NCI-H345 (cell line): ENCODE measurements around the gene VARS1.
"Not testable (repeated sequence)": the region's sequence is repeated elsewhere in the genome, so short reads cannot be mapped to it uniquely, and the experiment has no call there.

Source experiments
- DNase-seq: peaks from one replicate; lab custom pipeline; 2025; lab: John Stamatoyannopoulos, UW

Gene VARS1

DNA sequence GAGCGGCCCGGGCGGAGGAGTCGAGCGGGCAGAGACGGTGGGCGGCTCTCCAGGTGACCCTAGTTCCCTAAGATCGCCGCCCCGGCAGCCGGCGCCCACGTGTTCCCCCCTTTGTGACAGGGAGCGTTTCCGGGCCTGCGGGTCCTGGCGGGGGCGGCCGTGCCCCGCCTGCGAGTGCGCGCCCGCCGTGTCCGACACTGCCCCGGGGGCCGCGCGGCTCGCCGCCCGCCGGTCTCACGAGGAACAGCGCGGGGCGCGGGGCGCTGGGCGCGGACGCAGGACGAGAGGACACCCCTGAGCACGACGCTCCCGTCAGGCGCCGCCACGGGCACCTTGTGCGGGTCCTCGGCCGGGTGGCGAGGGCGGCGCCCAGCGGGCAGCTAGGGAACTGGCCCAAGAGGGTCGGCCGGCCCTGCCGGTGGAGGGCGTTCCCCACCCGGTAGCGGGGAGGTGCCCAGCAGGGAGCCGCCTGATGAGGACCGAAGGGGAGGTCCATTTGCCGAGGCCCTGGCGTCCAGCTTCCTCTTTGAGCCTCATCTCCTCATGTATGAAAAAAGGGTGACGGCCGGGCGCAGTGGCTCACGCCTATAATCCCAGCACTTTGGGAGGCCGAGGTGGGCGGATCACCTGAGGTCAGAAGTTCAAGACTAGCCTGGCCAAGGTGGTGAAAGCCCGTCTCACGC lies at the start of gene VARS1:
TSS of gene VARS1 (minus strand) at position 137 of the 683 bp plus-strand sequence. CDS start 535 bp downstream, outside the sequence.
- DNase-seq: peak; percentile 88

DNA sequence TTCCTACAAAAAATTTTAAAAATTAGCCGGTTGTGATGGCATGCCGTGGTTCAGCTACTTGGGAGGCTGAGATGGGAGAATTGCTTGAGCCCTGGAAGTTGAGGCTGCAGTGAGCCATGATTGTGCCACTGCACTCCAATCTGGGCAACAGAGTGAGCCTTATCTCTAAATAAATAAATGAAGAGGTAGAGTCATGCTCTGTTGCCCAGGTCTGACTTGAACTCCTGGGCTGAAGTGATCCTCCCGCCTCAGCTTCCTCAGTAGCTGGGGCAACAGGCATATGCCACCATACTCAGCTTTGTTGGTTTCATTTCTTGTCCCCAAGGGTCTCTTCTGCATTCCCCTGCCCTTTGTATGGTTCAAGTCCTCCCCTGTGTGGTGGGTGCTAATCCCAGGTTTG lies 49.0 kb upstream of the VARS1 start:
- no peak for DNase-seq

DNA sequence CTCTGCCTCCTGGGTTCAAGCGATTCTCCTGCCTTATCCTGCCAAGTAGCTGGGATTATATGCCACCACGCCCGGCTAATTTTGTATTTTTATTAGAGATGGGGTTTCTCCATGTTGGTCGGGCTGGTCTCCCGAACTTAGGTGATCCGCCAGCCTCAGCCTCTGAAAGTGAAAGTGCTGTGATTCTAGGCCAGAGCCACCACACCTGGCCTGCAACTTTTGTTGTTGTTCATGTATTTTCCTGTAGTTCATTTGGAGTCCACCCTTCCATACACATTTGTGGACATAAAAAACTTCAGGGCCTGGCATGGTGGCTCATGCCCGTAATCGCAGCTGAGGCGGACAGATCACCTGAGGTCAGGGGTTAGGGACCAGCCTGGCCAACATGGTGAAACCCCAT lies 46.5 kb upstream of the VARS1 start:
- no peak for DNase-seq

DNA sequence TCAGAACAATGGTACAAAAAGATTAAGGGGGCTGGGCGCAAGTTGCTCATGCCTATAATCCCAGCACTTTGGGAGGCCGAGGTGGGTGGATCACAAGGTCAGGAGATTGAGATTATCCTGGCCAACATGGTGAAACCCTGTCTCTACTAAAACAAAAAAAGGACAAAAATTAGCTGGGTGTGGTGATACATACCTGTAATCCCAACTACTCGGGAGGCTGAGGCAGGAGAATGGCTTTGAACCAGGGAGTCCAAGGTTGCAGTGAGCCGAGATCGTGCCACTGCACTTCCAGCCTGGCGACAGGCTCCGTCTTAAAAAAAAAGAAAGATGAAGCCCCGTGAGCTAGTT lies 44.2 kb upstream of the VARS1 start:
- DNase-seq: not testable (repeated sequence)

DNA sequence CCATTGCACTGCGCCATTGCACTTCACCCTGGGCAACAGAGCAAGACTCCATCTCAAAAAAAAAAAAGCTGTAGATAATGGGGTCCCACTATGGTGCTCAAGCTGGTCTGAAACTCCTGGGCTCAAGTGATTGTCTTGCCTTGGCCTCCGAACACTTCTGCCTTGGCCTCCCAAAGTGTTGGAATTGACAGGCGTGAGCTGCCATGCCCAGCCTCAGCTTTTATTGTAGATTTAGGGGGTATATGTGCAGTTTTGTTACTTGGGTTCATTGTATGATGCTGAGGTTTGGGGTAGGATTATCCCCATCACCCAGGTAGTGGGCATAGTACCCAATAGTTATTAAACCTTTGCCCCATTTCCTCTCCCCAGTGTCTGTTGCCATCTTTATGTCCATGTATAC lies 43.4 kb upstream of the VARS1 start:
- no peak for DNase-seq

DNA sequence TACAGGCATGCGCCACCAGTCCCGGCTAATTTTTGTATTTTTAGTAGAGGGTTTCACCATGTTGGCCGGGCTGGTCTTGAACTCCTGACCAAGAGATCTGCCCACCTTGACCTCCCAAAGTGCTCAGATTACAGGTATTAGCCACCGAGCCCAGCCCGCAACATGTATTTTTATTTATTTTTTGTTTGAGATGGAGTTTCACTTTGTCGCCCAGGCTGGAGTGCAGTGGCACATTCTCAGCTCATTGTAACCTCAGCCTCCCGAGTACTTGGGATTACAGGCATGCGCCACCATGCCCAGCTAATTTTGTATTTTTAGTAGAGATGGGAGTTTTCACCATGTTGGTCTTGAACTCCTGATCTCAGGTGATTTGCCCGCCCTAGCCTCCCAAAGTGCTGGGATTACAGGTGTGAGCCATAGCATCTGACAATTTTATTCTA lies 42.6 kb upstream of the VARS1 start:
- not testable (repeated sequence) for DNase-seq

DNA sequence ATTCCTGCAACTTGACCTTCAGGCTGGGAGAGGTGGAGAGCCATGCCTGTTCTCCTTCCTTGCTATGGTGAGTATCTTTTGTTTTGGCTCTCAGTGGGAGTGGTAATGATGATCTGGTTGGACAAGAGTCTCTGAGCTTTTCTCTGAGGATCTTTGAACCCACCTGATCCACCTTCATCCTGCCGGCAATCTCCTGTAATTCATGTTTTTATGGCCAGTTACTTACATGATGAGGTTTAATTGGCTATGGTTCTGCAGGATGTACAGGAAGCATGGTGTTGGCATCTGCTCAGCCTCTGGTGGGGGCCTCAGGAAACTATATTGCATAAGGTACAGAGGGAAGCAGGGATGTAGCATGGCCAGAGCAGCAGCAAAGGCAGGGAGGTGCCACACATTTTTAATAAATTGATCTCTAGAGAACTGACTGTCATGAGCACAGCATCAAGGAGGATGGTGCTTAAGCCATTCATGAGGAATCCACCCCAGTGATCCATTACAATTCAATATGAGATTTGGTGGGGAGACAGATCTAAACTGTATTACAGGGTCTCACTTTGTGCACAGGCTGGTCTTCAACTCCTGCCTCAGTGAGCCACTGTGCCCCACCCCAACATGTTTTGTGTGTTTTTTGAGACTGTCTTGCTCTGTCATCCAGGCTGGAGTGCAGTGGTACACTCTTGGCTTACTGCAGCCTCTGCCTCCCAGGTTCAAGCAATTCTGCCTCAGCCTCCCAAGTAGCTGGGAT lies 42.0 kb upstream of the VARS1 start:
- no peak for DNase-seq

DNA sequence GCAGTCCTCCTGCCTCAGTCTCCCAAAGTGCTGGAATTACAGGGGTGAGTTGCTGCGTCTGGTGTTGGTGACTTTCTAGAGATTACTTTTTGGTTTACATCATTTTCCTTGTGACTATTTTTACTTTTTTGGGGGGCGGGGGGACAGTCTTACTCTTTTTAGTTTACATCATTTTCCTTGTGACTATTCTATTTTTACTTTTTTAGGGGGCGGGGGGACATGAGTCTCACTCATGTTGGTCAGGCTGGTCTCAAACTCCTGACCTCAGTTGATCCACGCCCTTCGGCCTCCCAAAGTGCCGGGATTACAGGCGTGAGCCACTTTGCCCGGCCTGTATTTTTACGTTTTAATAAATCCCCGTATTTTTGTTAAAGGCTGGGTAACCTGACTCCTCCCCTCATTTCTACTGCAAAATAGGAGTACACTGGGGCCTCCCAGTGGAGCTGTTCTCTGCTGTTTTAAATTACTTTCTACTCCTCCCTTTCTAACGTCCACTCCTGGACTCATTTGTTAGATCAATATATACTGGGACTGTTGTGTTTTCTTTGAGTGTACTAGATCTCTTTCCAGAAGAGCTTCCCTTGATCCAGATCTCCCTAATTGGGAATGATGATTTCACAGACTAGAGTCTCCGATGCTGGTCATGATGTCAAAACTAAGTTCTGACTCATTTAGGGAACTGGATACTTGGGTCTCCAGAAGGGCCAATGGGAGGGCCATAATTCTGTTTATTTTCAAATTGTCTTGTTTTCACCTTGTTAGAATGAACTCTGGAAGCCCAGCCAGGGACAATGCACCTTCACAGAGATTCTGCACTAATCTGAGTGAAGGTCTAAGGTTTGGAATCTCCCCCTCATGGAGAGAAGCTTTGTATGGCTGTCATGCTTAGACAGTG lies 41.2 kb upstream of the VARS1 start:
- DNase-seq: no peak

DNA sequence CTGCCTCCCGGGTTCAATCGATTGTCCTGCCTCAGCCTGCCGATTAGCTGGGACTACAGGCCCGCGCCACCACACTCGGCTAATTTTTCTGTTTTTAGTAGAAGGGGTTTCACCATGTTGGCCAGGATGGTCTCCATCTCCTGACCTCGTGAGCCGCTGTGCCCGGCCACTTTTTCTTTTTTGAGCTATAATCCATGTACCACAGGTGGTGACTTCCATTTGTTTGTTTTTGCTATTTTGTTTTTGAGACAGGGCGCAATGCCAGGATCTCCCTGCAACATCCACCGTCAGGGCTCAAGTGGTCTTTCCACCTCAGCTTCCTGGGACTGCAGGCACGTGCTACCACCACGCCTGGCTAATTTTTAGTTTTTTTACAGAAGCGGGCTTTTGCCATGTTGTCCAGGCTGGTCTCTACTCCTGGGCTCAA lies 40.5 kb upstream of the VARS1 start:
- DNase-seq: peak; percentile 42

DNA sequence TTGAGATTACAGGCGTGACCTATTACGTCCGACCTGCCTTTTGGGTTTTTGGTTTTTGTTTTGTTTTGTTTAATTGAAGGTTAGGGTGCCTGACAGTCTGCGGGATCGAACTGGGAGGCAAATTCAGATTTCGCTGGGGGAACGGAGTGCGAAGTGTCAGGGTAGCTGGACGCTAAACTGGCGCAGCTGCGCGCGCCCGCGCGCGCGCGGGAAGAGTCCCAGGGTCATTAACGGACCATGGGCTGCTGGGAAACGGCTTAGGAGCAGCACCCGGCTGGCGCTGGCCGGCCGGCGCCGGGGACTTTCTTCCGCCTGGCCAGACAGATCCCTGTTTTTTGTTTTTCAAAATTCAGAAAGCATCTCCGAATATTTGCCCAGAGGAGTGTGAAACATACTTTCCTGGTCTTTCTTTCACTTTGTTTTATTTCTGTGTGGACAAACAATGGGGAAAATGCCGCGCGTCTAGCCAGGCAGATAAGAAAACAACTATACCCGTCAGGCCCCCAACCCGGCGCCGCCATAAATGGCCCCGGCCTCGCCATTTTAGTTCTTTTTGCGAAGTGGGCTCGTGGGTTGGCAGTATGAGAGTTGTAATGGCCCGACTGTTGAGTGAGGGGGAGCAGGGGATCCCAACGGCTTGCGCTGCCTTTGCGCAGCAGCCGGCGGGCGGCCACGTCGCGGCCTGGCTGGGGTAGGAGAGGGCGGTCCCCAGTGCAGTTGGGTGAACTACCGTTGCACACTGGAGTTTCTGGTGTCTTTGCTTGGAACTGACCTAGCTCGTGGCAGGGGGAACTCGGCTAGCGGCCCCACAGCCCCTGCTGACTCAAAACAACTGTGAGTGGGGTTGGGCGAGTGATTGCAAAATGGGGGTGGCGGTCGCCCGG lies 39.1 kb upstream of the VARS1 start:
- DNase-seq: peak; percentile 86

DNA sequence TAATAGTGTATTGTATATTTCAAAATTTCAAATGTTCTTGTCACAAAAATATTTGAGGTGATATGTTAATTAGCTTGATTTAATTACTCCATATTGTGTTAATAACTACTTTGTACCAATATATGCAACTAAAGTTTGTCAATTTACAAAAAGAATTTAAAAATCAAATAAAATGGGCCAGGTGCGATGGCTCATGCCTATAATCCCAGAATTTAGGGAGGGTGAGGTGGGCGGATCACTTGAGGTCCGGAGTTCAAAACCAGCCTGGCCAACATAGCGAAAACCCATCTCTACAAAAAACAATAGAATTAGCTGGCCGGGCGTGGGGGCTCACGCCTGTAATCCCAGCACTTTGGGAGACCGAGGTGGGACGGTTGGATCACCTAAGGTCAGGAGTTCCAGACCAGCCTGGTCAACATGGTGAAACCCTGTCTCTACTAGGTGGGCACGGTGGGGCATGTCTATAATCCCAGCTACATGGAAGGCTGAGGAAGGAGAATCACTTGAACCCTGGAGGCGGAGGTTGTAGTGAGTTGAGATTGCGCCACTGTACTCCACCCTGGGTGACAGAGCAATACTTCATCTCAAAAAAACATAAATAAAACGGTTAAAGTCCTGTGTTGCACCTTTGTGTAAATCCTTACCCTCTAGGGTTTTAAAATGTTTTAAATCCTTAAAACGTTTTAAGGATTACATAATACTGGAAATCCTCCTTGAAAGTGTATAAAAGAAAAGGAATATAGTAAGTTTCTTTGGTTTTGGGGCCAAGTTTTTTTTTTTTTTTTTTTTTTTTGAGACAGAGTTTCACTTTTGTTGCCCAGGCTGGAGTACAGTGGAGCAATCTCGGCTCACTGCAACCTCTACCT lies 36.0 kb upstream of the VARS1 start:
- DNase-seq: no peak

DNA sequence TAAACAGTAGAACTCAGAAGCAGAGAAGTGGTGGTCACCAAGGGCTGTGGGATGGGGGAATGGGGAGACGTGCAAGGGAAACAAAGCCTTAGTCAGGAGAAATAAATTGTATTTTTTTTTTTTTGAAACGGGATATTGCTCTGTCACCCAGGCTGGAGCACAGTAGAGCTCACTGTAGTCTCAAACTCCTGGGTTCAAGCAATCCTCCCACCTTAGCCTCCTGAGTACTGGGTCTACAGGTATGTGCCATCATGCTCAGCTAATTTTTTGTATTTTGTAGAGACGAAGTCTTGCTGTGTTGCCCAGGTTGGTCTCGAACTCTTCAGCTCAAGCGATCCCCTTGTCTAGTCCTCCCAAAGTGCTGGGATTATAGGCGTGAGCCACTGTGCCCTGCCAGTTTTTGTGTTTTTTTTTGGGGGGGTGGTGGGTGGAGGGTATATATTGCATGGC lies 35.4 kb upstream of the VARS1 start:
- no peak for DNase-seq

DNA sequence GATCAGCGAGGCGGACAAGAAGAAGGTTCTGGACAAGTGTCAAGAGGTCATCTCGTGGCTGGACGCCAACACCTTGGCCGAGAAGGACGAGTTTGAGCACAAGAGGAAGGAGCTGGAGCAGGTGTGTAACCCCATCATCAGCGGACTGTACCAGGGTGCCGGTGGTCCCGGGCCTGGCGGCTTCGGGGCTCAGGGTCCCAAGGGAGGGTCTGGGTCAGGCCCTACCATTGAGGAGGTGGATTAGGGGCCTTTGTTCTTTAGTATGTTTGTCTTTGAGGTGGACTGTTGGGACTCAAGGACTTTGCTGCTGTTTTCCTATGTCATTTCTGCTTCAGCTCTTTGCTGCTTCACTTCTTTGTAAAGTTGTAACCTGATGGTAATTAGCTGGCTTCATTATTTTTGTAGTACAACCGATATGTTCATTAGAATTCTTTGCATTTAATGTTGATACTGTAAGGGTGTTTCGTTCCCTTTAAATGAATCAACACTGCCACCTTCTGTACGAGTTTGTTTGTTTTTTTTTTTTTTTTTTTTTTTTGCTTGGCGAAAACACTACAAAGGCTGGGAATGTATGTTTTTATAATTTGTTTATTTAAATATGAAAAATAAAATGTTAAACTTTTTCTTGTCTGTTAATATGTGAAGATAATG lies 34.2 kb upstream of the VARS1 start:
- peak; percentile 42 for DNase-seq

DNA sequence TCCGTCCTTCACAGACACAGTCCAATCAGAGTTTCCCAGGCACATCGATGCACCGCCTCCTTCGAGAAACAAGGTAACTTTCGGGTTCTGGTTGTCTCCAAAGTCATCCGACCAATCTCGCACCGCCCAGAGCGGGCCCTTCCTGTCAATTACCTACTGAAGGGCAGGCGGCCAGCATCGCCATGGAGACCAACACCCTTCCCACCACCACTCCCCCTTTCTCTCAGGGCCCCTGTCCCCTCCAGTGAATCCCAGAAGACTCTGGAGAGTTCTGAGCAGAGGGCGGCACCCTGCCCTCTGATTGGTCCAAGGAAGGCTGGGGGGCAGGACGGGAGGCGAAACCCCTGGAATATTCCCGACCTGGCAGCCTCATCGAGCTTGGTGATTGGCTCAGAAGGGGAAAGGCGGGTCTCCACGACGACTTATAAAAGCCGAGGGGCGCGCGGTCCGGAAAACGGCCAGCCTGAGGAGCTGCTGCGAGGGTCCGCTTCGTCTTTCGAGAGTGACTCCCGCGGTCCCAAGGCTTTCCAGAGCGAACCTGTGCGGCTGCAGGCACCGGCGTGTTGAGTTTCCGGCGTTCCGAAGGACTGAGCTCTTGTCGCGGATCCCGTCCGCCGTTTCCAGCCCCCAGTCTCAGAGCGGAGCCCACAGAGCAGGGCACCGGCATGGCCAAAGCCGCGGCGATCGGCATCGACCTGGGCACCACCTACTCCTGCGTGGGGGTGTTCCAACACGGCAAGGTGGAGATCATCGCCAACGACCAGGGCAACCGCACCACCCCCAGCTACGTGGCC lies 31.9 kb upstream of the VARS1 start, which contains the start of gene HSPA1B:
TSS of gene HSPA1B (plus strand) at position 453 of the 794 bp plus-strand sequence. CDS start at position 666, 213 bp downstream.
- DNase-seq: peak; percentile 86

DNA sequence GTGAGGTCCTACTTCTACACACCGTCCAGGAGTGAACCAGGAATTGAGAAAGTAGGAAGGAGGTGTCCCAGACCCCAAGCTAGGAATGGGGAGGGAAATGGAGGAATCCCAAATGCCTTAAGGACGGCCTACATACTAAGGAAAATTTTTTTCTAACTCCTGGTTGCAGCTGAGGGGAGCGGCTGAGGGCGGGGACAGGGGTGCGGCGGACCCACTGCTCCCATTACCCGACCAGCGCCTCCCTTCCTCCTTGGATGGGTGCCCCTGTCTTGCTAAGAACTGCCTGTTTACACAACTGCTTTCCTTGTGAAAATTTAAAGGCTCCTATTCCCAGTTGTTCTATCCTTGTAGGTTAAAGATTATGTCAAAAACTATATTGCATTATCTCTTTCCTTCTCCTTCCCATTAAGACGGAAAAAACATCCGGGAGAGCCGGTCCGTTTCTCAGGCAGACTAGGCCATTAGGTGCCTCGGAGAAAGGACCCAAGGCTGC lies 31.3 kb upstream of the VARS1 start:
- DNase-seq: no peak

DNA sequence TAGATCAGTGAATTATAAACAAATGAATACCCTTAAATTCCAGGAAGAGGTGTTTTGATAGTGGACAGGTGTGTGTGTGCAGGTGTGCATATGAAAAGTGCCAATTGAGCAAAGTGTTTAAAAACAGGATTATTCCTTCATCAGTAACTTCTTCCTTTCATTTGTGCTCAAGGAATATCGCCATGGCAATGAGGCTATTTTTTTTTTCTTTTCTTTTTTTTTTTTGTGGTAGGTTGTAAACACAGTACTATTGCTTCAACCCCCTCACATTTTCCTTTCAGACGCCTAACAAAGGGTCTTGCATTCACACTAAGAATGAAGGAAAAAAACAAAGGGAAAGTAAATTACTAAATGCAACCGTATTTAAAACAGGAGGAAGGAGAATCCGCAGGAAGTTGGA lies 30.0 kb upstream of the VARS1 start:
- no peak for DNase-seq

DNA sequence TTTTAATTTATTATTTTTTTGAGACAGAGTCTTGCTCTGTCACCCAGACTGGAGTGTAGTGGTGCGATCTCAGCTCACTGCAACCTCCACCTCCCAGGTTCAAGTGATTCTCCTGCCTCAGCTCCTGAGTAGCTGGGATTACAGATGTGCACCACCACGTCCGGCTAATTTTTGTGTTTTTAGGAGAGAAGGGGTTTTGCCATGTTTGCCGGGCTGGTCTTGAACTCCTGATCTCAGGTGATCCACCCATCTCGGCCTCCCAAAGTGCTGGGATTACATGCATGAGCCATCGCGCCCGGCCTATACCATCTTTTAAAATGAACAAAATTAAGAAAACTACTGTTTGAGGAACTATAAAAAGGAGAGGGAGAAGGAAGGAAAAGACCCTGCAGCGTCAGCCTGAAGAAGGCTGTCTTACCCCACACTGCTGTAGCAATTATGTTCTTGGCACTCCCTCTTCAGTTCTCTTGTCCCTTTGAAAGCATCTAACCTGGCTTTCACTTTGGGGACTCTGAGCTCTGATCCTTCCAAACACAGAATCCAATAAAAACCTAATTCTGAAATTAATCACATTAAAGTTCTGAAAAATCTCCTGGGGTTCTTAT lies 28.1 kb upstream of the VARS1 start:
- DNase-seq: not testable (repeated sequence)
